IgD-negative memory B cell (primary cell): ENCODE results near the gene APOA1. TPM values are rescaled to one million over a fixed set of nuclear protein-coding genes. Genes with fewer than 3 reads are reported as not detected.

Experiments
- H3K27ac Mint-ChIP-seq, 3 donors: one replicate each; pipeline ENCODE4 v1.8.0; 2020 to 2022; ENCODE audit warnings: mild to moderate bottlenecking in 3 of 3, mixed read lengths in 3 of 3, moderate library complexity in 1 of 3
- H3K27me3 Mint-ChIP-seq: one replicate; pipeline ENCODE4 v1.8.0; 2021; ENCODE audit warnings: mixed read lengths
- H3K36me3 Mint-ChIP-seq: one replicate; pipeline ENCODE4 v1.8.0; 2020; ENCODE audit warnings: mild to moderate bottlenecking, mixed read lengths
- H3K4me1 Mint-ChIP-seq, 3 donors: one replicate each; pipeline ENCODE4 v1.8.0; 2020 to 2022; ENCODE audit warnings: mixed read lengths in 3 of 3, mild to moderate bottlenecking in 1 of 3
- H3K4me3 Mint-ChIP-seq, 4 donors: one replicate each; pipeline ENCODE4 v1.8.0; 2020 to 2022; ENCODE audit warnings: mild to moderate bottlenecking in 4 of 4, mixed read lengths in 4 of 4, moderate library complexity in 3 of 4
- H3K9me3 Mint-ChIP-seq, 3 donors: one replicate each; pipeline ENCODE4 v1.8.0; 2020 to 2021; ENCODE audit warnings: mixed read lengths in 3 of 3, mild to moderate bottlenecking in 1 of 3
- polyA plus RNA-seq: library from polyadenylated mRNA; unstranded; fragments of 300-500 nt; fragmentation: Illumina TruSeq; gene quantifications from one replicate; pipeline ENCODE4 v1.2.3, GENCODE V29; 2021

Gene APOA1
- polyA plus RNA-seq, 1 donor from 2014 or later = not detected

DNA sequence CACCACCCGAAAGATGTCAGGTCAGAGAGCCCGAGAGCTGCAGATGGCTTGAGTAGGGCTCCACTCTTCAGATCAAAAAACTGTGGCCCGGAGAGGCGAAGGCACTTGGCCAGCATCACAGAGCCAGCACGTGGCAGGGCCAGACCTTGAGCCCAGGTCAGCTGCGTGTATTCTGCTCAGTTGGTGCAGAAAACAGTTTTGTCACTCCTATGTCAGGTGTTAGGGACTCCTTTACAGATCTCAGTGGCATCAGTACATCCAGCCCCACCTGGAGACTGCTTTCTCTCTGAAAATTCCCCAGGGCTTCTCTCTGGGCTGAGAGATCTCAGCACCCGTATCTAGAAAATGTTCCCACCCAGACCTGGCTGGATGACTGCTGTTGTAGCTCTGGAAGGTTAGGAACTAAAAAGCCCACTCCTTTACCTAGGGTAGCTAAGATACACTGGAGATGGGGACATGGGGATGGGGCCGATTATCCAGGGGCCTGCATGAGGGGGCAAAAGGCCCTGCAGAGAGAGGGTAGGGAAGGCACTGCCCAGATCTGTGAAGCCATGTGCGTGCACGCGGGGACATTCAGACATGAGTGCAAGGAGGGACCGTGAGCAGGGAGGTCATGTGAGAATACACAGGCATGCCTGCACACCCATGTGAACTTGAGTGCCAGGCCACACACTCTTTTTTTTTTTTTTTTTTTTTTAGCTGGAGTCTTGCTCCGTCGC is 3.4 kb downstream of the APOA1 start:
- H3K36me3 Mint-ChIP-seq = no peaks in the 10 kb centered on the region
- H3K9me3 Mint-ChIP-seq = no peaks in the 10 kb centered on the region
- H3K27ac Mint-ChIP-seq = no peak overlapping the region
- peaks cover 5 to 8% (median 6%) of the 10 kb centered on the region in 3 donors for H3K4me1 Mint-ChIP-seq
- H3K27me3 Mint-ChIP-seq = peaks cover 2% of the 10 kb centered on the region
- H3K4me3 Mint-ChIP-seq = peak overlapping the region in 2 of 4 donors; percentile 17 to 67

- no peak overlapping the region for H3K27ac Mint-ChIP-seq
- peaks cover 2% of the 10 kb centered on the region for H3K27me3 Mint-ChIP-seq
- H3K9me3 Mint-ChIP-seq = no peaks in the 10 kb centered on the region
- H3K4me1 Mint-ChIP-seq = peaks cover 5 to 8% (median 6%) of the 10 kb centered on the region in 3 donors
- H3K36me3 Mint-ChIP-seq = no peaks in the 10 kb centered on the region
- no peak overlapping the region for H3K4me3 Mint-ChIP-seq
Observed at GRCh38 chr11:116833491-116833815, 4.0 kb downstream of the APOA1 start.

DNA sequence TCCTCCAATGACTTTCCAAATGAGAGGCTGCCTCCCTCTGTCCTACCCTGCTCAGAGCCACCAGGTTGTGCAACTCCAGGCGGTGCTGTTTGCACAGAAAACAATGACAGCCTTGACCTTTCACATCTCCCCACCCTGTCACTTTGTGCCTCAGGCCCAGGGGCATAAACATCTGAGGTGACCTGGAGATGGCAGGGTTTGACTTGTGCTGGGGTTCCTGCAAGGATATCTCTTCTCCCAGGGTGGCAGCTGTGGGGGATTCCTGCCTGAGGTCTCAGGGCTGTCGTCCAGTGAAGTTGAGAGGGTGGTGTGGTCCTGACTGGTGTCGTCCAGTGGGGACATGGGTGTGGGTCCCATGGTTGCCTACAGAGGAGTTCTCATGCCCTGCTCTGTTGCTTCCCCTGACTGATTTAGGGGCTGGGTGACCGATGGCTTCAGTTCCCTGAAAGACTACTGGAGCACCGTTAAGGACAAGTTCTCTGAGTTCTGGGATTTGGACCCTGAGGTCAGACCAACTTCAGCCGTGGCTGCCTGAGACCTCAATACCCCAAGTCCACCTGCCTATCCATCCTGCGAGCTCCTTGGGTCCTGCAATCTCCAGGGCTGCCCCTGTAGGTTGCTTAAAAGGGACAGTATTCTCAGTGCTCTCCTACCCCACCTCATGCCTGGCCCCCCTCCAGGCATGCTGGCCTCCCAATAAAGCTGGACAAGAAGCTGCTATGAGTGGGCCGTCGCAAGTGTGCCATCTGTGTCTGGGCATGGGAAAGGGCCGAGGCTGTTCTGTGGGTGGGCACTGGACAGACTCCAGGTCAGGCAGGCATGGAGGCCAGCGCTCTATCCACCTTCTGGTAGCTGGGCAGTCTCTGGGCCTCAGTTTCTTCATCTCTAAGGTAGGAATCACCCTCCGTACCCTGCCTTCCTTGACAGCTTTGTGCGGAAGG is 4.8 kb downstream of the APOA1 start:
- no peak overlapping the region for H3K27ac Mint-ChIP-seq
- H3K36me3 Mint-ChIP-seq = no peaks in the 10 kb centered on the region
- H3K27me3 Mint-ChIP-seq = peaks cover 3% of the 10 kb centered on the region
- H3K4me1 Mint-ChIP-seq = peaks cover 5 to 8% (median 6%) of the 10 kb centered on the region in 3 donors
- no peak overlapping the region for H3K4me3 Mint-ChIP-seq
- no peaks in the 10 kb centered on the region for H3K9me3 Mint-ChIP-seq

DNA sequence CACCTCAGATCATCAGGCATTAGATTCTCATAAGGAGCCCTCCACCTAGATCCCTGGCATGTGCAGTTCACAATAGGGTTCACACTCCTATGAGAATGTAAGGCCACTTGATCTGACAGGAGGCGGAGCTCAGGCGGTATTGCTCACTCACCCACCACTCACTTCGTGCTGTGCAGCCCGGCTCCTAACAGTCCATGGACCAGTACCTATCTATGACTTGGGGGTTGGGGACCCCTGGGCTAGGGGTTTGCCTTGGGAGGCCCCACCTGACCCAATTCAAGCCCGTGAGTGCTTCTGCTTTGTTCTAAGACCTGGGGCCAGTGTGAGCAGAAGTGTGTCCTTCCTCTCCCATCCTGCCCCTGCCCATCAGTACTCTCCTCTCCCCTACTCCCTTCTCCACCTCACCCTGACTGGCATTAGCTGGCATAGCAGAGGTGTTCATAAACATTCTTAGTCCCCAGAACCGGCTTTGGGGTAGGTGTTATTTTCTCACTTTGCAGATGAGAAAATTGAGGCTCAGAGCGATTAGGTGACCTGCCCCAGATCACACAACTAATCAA is 5.6 kb downstream of the APOA1 start:
- H3K27me3 Mint-ChIP-seq = peaks cover 4% of the 10 kb centered on the region
- no peak overlapping the region for H3K4me3 Mint-ChIP-seq
- no peaks in the 10 kb centered on the region for H3K9me3 Mint-ChIP-seq
- H3K36me3 Mint-ChIP-seq = no peaks in the 10 kb centered on the region
- H3K27ac Mint-ChIP-seq = no peak overlapping the region
- H3K4me1 Mint-ChIP-seq = peaks cover 5 to 8% (median 6%) of the 10 kb centered on the region in 3 donors

- H3K4me3 Mint-ChIP-seq = no peak overlapping the region
- H3K27ac Mint-ChIP-seq = no peak overlapping the region
- H3K36me3 Mint-ChIP-seq = no peaks in the 10 kb centered on the region
- H3K27me3 Mint-ChIP-seq = peaks cover 4% of the 10 kb centered on the region
- peaks cover 4 to 6% (median 5%) of the 10 kb centered on the region in 3 donors for H3K4me1 Mint-ChIP-seq
- no peaks in the 10 kb centered on the region for H3K9me3 Mint-ChIP-seq
Observed at GRCh38 chr11:116830184-116830912, 7.1 kb downstream of the APOA1 start.

DNA sequence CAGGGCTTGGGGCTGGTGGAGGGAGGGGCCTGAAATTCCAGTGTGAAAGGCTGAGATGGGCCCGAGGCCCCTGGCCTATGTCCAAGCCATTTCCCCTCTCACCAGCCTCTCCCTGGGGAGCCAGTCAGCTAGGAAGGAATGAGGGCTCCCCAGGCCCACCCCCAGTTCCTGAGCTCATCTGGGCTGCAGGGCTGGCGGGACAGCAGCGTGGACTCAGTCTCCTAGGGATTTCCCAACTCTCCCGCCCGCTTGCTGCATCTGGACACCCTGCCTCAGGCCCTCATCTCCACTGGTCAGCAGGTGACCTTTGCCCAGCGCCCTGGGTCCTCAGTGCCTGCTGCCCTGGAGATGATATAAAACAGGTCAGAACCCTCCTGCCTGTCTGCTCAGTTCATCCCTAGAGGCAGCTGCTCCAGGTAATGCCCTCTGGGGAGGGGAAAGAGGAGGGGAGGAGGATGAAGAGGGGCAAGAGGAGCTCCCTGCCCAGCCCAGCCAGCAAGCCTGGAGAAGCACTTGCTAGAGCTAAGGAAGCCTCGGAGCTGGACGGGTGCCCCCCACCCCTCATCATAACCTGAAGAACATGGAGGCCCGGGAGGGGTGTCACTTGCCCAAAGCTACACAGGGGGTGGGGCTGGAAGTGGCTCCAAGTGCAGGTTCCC is 7.8 kb downstream of the APOA1 start, which contains the start of gene APOC3:
Gene APOC3 (plus strand): TSS at position 383 of the 659 bp plus-strand sequence. CDS start 676 bp downstream, outside the sequence.
- no peak within 1 kb of the TSS for H3K27ac Mint-ChIP-seq
- H3K9me3 Mint-ChIP-seq = no peaks in the 10 kb centered on the region

DNA sequence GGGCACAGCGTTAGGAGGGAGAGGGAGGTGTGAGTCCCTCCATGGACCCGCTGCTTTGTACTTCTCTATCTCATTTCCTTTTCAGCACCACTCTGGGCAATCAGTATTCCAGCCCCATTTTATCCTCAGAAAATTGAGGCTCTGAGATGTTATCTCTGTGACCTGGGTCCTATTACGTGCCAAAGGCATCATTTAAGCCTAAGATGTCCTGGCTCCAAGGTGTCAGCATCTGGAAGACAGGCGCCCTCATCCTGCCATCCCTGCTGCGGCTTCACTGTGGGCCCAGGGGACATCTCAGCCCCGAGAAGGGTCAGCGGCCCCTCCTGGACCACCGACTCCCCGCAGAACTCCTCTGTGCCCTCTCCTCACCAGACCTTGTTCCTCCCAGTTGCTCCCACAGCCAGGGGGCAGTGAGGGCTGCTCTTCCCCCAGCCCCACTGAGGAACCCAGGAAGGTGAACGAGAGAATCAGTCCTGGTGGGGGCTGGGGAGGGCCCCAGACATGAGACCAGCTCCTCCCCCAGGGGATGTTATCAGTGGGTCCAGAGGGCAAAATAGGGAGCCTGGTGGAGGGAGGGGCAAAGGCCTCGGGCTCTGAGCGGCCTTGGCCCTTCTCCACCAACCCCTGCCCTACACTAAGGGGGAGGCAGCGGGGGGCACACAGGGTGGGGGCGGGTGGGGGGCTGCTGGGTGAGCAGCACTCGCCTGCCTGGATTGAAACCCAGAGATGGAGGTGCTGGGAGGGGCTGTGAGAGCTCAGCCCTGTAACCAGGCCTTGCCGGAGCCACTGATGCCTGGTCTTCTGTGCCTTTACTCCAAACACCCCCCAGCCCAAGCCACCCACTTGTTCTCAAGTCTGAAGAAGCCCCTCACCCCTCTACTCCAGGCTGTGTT is 8.5 kb downstream of the APOA1 start:
- H3K4me1 Mint-ChIP-seq = no peaks in the 10 kb centered on the region
- H3K9me3 Mint-ChIP-seq = no peaks in the 10 kb centered on the region
- H3K27ac Mint-ChIP-seq = no peak overlapping the region
- H3K36me3 Mint-ChIP-seq = no peaks in the 10 kb centered on the region
- no peak overlapping the region for H3K4me3 Mint-ChIP-seq
- H3K27me3 Mint-ChIP-seq = peaks cover 4% of the 10 kb centered on the region

More for the DNA sequence above, 7.8 kb downstream of the APOA1 start, which contains the start of gene APOC3:
- peaks cover under 1 to 1% (median under 1%) of the 10 kb centered on the region in 3 donors for H3K4me1 Mint-ChIP-seq
- no peak within 1 kb of the TSS for H3K4me3 Mint-ChIP-seq
- H3K36me3 Mint-ChIP-seq = no peaks in the 10 kb centered on the region
- H3K27me3 Mint-ChIP-seq = peaks cover 4% of the 10 kb centered on the region

- no peaks in the 10 kb centered on the region for H3K9me3 Mint-ChIP-seq
- peaks cover 4% of the 10 kb centered on the region for H3K27me3 Mint-ChIP-seq
- H3K4me1 Mint-ChIP-seq = no peaks in the 10 kb centered on the region
- no peaks in the 10 kb centered on the region for H3K36me3 Mint-ChIP-seq
- no peak overlapping the region for H3K27ac Mint-ChIP-seq
- no peak overlapping the region for H3K4me3 Mint-ChIP-seq
Observed at GRCh38 chr11:116827461-116827860, 10.0 kb downstream of the APOA1 start.

- Mint-ChIP-seq H3K9me3 (no peaks in the 10 kb centered on the region), H3K27me3 (peaks cover 2% of the 10 kb centered on the region), H3K27ac (no peak overlapping the region), H3K4me3 (no peak overlapping the region), H3K36me3 (no peaks in the 10 kb centered on the region), H3K4me1 (no peaks in the 10 kb centered on the region)
Observed at GRCh38 chr11:116826751-116827431, 10.5 kb downstream of the APOA1 start.

DNA sequence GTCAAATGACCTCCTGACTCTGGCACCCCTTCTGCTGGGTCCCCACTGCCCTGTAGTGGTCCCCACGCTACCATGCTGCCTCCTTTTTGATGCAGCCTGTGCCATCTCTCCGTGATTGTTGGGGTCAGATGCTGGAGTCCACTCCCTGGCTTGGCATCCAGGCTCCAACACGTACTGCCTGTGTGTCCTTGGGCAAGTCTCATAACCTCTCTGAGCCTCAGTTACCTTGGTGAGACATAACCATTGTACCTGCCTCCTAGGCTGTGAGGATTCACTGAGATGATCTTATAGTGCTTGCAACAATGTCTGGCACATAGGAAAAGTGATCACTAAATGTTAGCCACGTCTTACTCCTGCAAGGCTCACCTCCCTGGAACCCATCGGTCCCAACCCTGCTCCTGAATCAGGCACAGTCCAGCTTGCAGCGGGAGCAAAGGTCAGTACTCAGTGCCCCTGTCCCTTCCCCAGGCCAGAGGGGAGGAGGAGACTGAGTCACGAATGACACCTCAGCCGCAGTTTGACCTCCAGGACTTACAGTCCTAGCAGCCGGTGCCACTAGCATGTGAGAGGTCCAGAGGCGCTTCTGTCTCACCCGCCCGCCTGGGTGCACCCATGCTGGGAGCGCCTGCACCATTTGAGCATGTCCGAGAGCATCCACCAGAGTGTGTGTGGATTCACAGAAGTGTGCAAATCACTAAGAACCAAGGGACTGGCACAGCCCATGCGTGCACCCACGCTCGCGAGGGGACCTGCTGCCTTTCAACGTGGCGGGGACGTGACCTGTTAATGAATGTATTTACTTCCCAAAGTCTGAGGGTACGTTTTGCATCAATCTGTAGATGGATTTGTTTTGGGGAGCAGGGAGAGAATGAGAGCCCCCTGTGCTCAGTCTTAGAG is 11.3 kb downstream of the APOA1 start:
- Mint-ChIP-seq H3K27me3 (peaks cover 2% of the 10 kb centered on the region), H3K4me1 (no peaks in the 10 kb centered on the region), H3K36me3 (no peaks in the 10 kb centered on the region), H3K9me3 (no peaks in the 10 kb centered on the region), H3K27ac (no peak overlapping the region), H3K4me3 (no peak overlapping the region)

GRCh38 chr11:116825434-116825833 is 12.0 kb downstream of the APOA1 start:
- no peaks in the 10 kb centered on the region for H3K4me1 Mint-ChIP-seq
- no peak overlapping the region for H3K4me3 Mint-ChIP-seq
- no peak overlapping the region for H3K27ac Mint-ChIP-seq
- no peaks in the 10 kb centered on the region for H3K36me3 Mint-ChIP-seq
- no peaks in the 10 kb centered on the region for H3K9me3 Mint-ChIP-seq
- H3K27me3 Mint-ChIP-seq = peaks cover 2% of the 10 kb centered on the region

GRCh38 chr11:116823031-116823843 is 14.2 kb downstream of the APOA1 start, which contains the start of gene APOA4:
TSS of gene APOA4 (minus strand) at chr11:116823304. CDS start at chr11:116823191, 113 bp downstream.
- Mint-ChIP-seq H3K27ac (no peak within 1 kb of the TSS), H3K4me3 (no peak within 1 kb of the TSS), H3K27me3 (peaks cover 2% of the 10 kb centered on the region), H3K36me3 (no peaks in the 10 kb centered on the region), H3K9me3 (no peaks in the 10 kb centered on the region), H3K4me1 (no peaks in the 10 kb centered on the region)
